ENCODE results near the gene TSLP.
A peak's percentile ranks its signal among the peaks of the same experiment; 100 is the strongest.

TSLP gene

DNA sequence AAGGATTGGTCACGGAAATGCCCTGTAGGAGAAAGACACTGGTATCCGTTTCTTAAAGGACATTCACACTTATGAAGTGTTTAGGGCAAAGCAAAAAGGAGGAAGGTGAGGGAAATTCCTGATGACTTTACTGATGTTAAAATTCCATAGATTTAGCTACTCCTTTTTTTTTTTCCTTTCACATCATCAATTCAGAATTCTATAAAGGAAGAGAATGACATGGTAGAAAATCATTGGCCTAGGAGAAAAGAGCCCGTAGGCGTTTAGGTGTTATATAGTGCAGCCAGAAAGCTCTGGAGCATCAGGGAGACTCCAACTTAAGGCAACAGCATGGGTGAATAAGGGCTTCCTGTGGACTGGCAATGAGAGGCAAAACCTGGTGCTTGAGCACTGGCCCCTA, at the start of gene TSLP:
Gene TSLP, plus strand, starts transcription at position 301 of the 400 bp plus-strand sequence. CDS start 178 bp downstream, outside the sequence.
- DNase-seq = no peak

DNA sequence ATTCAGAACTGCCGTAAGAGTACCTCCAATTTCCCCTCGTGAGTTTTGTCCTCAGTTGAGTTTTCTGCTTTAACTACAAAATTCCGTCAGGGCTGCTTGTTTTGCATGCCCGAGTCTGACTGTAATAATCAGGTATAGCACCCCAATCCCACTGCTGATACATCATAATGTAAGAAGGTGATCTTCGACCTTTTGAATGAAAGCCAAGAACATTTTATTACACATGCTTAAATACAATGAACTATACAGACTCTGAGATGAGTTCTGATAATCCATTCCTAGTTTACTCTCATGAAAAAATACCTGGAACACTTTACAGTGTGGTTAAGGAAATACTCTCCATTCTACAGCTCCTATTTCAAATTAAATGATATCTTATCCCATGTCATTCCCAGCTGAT, 49.2 kb upstream of the TSLP start:
- no peak for DNase-seq

DNA sequence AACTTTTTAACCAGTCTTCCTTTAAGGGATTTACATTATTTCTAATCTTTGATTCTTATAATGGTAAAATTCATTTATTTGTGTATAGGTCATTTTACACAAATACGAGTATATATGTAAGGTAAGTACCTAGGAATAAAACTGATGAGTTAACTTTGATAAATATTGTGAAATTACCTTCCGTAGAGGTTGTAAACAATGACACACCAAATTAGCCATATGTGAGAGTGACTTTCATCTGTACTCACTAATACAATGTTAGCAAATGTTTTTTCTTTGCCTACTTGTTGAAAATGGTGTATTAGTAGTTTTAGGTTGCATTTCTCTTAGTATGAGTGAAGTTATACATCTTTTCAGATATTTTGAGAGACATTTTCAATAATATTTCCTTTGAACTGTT, 42.6 kb upstream of the TSLP start:
- DNase-seq = no peak

DNA sequence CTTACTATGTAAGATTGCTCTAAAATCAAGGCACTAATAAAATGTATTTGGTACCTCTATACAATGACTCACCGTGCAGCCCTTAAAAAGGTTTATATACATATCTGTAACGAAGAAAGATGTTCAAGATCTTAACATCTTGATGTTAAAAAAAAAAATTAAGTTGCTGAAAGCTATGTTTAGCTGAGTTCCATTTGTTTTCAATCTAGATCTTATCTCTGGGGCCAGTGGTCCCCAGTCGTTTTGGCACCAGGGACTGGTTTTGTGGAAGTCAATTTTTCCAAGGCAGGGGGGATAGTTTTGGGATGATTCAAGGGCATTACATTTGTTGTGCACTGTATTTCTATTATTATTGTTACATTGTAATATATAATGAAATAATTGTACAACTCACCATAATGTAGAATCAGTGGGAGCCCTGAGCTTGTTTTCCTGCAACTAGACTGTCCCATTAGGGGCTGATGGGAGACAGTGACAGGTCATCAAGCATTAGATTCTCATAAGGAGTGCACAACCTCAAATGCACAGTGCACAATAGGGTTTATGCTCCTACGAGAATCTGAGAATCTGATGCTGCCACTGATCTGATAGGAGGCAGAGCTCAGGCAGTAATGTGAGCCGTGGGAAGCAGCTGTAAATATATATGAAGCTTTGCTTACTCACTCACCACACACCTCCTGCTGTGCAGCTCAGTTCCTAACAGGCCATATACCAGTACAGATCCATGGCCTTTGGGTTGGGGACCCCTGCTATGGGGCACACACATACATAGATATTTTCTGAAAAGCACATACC, 27.6 kb upstream of the TSLP start:
- no peak for DNase-seq

DNA sequence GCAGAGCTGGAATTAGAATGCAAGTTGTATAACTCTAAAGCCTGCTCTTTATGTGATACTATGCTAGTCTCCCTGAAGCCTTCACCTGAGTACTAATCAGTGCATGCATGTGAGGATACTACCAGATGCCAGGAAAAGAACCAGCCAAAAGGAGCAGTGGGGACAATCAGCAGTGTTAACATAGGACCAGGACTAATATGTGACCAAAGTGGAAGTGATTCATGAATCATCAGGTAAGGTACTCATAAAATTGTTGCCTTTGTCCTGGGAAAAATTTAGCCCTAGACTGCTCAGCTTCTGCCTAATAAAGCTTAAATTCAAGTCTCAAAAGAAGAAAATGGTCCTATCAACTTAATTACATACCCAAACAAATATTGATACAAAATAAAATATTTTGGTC, 13.4 kb upstream of the TSLP start:
- no peak for DNase-seq

GRCh38 chr5:111060169-111060568, 11.3 kb upstream of the TSLP start:
- DNase-seq = no peak

DNA sequence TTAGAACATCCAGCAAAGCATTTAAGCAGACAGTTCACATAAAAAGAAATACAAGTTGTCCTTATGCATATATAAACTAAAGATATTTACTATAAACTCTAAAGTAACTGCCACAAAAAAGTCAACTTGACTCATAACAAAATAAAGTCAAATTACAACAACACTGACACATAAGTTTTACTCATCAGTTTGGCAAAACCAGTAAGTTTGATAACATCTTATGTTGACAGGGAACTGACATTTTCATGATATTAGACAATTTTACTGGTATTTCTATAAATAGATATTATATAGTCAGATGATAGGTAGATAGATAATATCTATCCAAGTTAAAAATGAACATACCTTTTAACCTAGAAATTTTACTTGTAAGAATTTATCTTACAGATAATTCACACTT, 9.9 kb upstream of the TSLP start:
- DNase-seq = no peak

DNA sequence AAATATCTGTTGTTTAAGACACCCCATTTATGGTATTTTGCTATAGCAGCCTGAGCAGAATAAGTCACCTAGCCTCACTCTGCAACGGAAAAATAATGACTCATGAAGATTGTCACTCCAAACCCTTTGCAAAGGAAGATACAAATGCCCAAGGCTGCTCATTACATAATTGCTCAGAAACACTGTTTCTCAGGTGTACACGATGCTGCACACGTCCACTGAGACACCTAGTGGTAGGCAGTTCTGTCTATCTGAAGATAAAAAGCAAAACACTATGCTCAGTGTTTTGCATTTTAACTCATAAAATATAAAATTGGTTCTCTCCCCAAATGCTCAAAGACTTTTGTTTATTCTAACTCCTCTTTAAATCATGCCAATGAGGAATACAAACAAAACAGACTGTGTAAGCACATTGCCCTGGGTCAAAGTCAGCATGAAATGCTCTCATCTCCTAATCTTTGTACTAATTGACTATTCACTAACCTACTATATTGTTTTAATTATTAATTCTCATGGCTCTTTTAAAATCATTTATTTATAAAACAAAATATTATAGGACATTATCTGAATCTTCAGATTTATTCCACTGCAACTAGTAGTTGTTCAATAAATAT, 7.7 kb upstream of the TSLP start:
- DNase-seq = peak; percentile 52

- no peak for DNase-seq
Observed at GRCh38 chr5:111066261-111066938, 5.1 kb upstream of the TSLP start.

- DNase-seq = no peak
Observed at GRCh38 chr5:111068213-111068612, 3.3 kb upstream of the TSLP start.

DNA sequence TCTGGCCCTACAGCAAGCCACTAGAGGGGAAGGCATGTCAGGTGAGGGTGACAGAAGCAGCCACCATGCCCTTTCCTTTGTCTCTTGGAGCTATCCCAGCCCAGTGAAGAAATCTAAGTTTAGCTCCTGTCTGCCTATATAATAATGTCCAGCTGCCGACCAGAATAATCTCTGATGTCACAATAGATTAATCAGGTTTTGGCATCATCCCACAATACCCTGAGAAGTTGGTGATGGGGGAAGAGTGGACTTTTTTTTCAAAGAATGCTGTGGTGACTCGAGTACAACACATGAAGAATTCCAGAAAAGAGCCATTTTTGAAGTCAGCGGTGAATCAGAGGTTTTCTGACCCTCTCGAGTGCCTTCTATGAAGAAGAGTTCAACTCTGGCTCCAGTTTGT, 1.7 kb upstream of the TSLP start:
- DNase-seq = no peak

GRCh38 chr5:111070272-111071134, 1.0 kb upstream of the TSLP start:
- no peak for DNase-seq

DNA sequence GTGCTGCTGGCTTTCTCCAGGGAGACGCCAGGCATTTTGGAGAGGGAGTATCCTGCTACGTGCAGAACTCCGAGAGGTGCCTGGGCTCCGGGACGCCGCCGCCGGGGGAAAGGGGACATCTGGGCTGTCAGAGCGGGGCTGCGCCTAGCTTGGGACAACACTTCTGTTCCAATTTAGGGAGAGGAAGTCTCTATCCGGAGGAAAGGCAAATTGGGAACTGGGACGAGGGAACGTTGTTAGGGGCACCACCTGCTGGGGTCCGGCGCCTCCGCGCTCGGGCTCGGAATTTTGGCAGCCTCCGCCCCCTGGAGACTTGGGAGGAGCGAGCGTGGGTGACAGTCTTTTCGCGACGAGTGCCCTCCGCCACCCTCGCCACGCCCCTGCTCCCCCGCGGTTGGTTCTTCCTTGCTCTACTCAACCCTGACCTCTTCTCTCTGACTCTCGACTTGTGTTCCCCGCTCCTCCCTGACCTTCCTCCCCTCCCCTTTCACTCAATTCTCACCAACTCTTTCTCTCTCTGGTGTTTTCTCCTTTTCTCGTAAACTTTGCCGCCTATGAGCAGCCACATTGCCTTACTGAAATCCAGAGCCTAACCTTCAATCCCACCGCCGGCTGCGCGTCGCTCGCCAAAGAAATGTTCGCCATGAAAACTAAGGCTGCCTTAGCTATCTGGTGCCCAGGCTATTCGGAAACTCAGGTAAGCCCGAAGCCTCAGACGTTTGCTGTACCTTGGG, 1.6 kb downstream of the TSLP start:
- DNase-seq = peak; percentile 16

GRCh38 chr5:111074244-111074643, 2.7 kb downstream of the TSLP start:
- no peak for DNase-seq

GRCh38 chr5:111075520-111075919, 4.0 kb downstream of the TSLP start:
- DNase-seq = peak; percentile 40

- no peak for DNase-seq
Observed at GRCh38 chr5:111076091-111076490, 4.6 kb downstream of the TSLP start.

GRCh38 chr5:111077678-111078077, 6.2 kb downstream of the TSLP start:
- DNase-seq = no peak

DNA sequence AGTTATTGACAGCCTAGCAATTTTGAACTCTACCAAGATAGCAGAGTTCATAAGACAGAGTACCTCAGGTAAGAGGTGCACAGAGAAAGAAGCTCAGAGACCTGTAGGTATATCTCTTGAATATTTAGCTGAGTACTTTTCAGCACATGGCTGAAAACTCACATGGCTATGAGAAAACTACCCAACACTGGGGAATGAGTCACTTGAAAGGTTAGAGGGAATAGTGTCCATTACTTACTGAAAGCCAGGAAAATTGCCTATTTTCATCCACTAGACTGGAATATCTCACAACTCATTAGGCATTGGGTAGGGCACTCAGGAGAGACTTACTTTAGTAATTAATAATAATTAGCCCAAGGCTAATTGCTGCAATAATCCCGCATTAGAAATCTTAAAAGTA, 8.3 kb downstream of the TSLP start:
- DNase-seq = no peak

DNA sequence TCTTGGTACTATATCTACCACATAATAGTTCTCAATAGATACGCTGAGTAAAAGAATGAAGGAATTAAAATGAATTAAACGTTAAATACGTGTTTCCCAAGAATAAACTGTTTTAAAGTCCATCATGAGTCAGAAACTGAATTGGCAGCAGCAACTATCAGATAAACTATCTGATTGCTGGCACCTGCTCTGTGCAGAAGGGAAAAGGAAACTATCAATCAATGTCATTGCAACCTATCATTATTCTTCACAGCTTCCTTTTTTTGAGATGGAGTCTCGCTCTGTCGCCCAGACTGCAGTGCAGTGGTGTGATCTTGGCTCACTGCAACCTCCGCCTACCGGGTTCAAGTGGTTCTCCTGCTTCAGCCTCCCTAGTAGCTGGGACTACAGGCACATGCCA, 11.8 kb downstream of the TSLP start:
- no peak for DNase-seq

DNA sequence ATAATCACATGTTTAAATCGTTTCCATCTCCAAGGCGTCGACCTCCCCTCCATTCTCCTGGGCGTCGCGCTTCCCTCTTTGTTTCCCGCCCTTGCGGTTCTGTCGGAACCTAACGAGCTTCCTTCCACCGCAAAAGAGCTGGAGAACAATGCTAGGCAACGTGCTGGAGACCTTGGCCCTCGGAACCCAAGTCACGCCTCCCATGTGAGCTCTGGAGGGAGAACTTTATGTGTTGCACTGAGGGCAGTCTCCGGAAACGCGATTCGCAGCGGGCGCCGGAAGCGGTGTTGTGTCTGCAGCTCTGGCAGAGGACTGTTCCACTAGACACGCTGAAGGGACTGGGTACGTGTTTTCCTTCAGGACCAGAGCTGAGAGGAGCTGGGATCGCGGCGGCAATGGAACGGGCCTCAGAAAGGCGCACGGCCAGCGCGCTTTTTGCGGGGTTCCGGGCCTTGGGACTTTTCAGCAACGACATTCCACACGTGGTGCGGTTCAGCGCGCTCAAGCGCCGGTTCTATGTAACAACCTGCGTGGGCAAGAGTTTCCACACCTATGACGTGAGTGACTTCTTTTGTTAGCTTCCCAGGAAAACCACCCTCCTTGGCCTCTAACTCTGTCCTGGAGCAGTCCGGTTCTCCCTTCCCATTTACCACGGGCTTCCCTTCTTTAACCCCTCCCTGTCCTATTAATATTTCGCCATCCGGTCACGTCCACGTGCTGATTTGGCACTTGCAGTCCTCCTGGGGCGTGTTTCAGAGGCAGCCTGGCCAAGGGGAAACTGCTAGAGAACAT, 20.7 kb downstream of the TSLP start, which contains the start of gene WDR36:
Gene WDR36, plus strand, starts transcription at position 287 of the 792 bp plus-strand sequence. Its CDS starts 109 bp downstream, at position 396.
- DNase-seq = peak; percentile 87

DNA sequence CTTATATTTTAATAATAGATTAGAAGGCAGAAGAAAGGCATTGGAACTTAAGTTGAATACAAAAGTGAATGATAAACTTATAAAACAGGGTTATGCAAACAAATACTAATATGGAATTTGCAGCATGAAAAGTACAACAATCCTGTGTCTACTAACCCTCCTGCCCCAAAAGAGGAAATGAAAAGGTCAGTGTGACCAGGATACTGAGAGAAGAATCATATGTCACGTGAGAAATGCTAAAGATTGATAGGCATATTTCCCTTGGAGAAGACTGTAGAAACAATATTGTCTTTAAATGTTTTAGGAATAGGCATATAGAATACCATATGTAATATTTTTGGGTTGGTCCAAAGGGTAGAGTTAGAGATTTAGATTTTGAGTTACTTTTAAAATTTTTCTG, 24.5 kb downstream of the TSLP start:
- DNase-seq = no peak

All from kidney glomerular epithelial cell (primary cell).